A673 (cell line): ENCODE results near the gene AMZ2. TPM values are rescaled to one million over a fixed set of nuclear protein-coding genes. Genes with fewer than 3 reads are reported as not detected.
"Not testable (repeated sequence)": the region's sequence is repeated elsewhere in the genome, so short reads cannot be mapped to it uniquely, and the experiment has no call there.

Experiments
- BruUV-seq: library from RNA; stranded (reverse); fragments of 400-500 nt; replicated peaks from 2 replicates; lab custom pipeline; 2021; lab: Mats Ljungman, UMichigan
- CTCF ChIA-PET: fragments of 300-600 bp; sonication (Branson Sonifier 250); formaldehyde crosslinking; loops from one replicate; lab custom pipeline; 2022; ENCODE audit warnings: antibody characterized with exemption; lab: Charles Lee
- POLR2A ChIA-PET: fragments of 300-600 bp; sonication (Branson Sonifier 250); formaldehyde crosslinking; loops from one replicate; lab custom pipeline; 2022; ENCODE audit warnings: antibody characterized with exemption; ENCODE audit not compliant: low non-redundant PET; lab: Charles Lee
- DNase-seq: peaks from one replicate; pipeline ENCODE4 v3.0.0-alpha.2; 2015; ENCODE audit warnings: low spot score
- H3K27ac ChIP-seq: fragments of 200-600 bp; sonication (generic); 2 replicates; pipeline ENCODE4 v1.5.1; 2016; ENCODE audit warnings: mixed run types, low read depth, mild to moderate bottlenecking, mixed read lengths, antibody characterized with exemption, low read length; ENCODE audit not compliant: poor library complexity, severe bottlenecking
- H3K27me3 ChIP-seq: fragments of 200-600 bp; sonication (generic); replicated peaks from 2 replicates; pipeline ENCODE4 v1.6.1; 2017; ENCODE audit warnings: mixed run types, low read depth, mild to moderate bottlenecking, mixed read lengths, antibody characterized with exemption, low read length; ENCODE audit not compliant: insufficient read depth, poor library complexity
- H3K36me3 ChIP-seq: fragments of 200-600 bp; sonication (generic); 2 replicates; pipeline ENCODE4 v1.6.1; 2016; ENCODE audit warnings: mixed run types, mild to moderate bottlenecking, mixed read lengths, antibody characterized with exemption, low read length; ENCODE audit not compliant: insufficient read depth, poor library complexity, severe bottlenecking
- H3K4me1 ChIP-seq: fragments of 200-600 bp; sonication (generic); 2 replicates; pipeline ENCODE4 v1.6.1; 2017; ENCODE audit warnings: mixed run types, mild to moderate bottlenecking, mixed read lengths, antibody characterized with exemption, low read length; ENCODE audit not compliant: insufficient read depth, poor library complexity, severe bottlenecking
- H3K4me3 ChIP-seq: fragments of 200-600 bp; sonication (generic); 2 replicates; pipeline ENCODE4 v1.5.1; 2016; ENCODE audit warnings: low read depth, mixed run types, mild to moderate bottlenecking, mixed read lengths, low read length; ENCODE audit not compliant: poor library complexity, severe bottlenecking
- H3K9me3 ChIP-seq: fragments of 200-600 bp; sonication (generic); 2 replicates; pipeline ENCODE4 v1.6.1; 2016; ENCODE audit warnings: mixed run types, low read depth, mild to moderate bottlenecking, mixed read lengths, antibody characterized with exemption, low read length; ENCODE audit not compliant: poor library complexity, severe bottlenecking
- CTCF ChIP-seq: fragments of 300-800, 200-600 bp; sonication (generic); conservative IDR thresholded peaks from 2 replicates; pipeline ENCODE4 v1.5.1; 2017; ENCODE audit warnings: low read depth, mild to moderate bottlenecking, antibody characterized with exemption, low read length, moderate library complexity, mixed read lengths
- EZH2 ChIP-seq: fragments of 200-600 bp; sonication (generic); IDR thresholded peaks from 2 replicates; pipeline ENCODE4 v1.6.1; 2017; ENCODE audit warnings: borderline replicate concordance, low read depth, mild to moderate bottlenecking, mixed read lengths, antibody characterized with exemption, low read length; ENCODE audit not compliant: poor library complexity, severe bottlenecking
- intact Hi-C: fragments of 100-400 bp; cut with micrococcal nuclease; formaldehyde crosslinking; loops from one replicate; pipeline ENCODE4 v1.10.0; 2022; ENCODE audit not compliant: unreplicated experiment
- total RNA-seq: library from RNA; stranded (reverse); gene quantifications from 2 replicates; pipeline ENCODE4 v1.2.3, GENCODE V29; 2021

The AMZ2 gene
- total RNA-seq, 1 experiment from 2014 or later: 80.4 TPM

GRCh38 chr17:68237369-68238163 is 10.3 kb upstream of the AMZ2 start:
- CTCF ChIA-PET, H3K4me1 ChIP-seq, BruUV-seq, H3K27ac ChIP-seq, H3K27me3 ChIP-seq, H3K4me3 ChIP-seq, POLR2A ChIA-PET, H3K9me3 ChIP-seq, intact Hi-C loops, H3K36me3 ChIP-seq, DNase-seq: not testable (repeated sequence)

DNA sequence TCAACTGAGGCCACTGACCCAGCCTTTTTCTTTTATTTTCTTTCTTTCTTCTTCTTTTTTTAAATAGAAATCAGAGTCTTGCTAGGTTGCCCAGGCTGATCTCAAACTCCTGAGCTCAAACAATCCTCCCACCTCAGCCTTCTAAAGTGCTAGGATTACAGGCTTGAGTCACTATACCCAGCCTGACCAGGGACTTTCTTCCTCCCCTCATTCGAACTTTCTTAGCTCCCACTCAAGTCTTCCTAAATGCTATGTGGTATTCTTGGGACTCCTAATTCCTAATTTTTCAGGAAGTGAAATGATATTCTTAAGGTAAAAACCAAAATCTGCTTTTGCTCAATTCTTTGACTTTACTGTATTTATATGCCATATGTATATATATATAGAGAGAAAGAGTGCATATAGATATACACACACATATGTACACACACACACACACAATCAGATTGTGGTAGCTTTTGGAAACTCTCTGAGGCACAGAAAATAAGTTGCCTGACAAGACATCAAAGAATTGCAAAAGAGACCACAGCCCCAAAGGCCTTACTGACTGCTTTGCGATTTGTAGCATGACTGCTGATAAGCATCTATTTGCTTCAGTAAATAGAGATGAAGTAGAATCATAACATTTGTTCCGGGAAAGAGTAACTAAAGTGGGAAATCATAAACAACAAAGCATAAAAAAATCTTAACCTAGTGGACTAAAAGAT is 9.5 kb upstream of the AMZ2 start:
- CTCF ChIA-PET: interaction anchor here (0.6 kb wide), 1 partner anchor 32 kb away, joined by 3 read pairs; no protein-coding TSS in a partner anchor
- POLR2A ChIA-PET: no interaction called here
- intact Hi-C loops: no loop called here
- BruUV-seq: no TSS peak
- no peaks in the 10 kb centered on the region for H3K9me3 ChIP-seq
- H3K36me3 ChIP-seq: no peaks in the 10 kb centered on the region
- H3K27me3 ChIP-seq: no peaks in the 10 kb centered on the region
- TF ChIP-seq CTCF: no peak
- no peak for TF ChIP-seq EZH2
- DNase-seq: no peak
- no peaks in the 10 kb centered on the region for H3K4me1 ChIP-seq
- H3K27ac ChIP-seq: no peak overlapping the region
- no peak overlapping the region for H3K4me3 ChIP-seq

DNA sequence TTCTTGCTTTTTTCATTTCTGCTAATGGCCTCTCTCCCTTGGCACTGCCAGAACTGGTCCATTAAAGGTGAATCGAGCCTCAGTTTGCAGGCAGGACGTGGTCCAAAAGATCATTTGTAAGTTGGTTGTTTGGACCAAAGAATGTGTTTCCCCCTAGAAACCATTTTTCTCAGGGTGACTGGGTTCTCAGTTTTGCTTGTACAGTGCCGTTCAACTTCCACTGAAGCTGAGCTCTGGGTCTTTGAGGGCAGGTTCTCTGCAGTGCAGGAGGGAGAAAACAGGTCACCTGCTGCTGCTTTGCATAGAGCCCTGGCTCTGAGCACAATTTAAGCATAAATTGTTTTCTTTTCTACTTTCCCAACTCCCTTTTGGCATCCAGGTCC is 9.0 kb upstream of the AMZ2 start:
- ChIA-PET POLR2A (no interaction called here), CTCF (interaction anchor here (0.6 kb wide), 1 partner anchor 33 kb away, joined by 3 read pairs; no protein-coding TSS in a partner anchor)
- no TSS peak for BruUV-seq

More for the DNA sequence above, 9.0 kb upstream of the AMZ2 start:
- H3K27ac ChIP-seq: no peak overlapping the region
- no peak overlapping the region for H3K4me3 ChIP-seq
- DNase-seq: no peak
- TF ChIP-seq CTCF (no peak), EZH2 (no peak)
- no peaks in the 10 kb centered on the region for H3K9me3 ChIP-seq
- H3K4me1 ChIP-seq: no peaks in the 10 kb centered on the region
- intact Hi-C loops: no loop called here
- H3K36me3 ChIP-seq: no peaks in the 10 kb centered on the region
- H3K27me3 ChIP-seq: no peaks in the 10 kb centered on the region
